ENCODE data around the gene NMBR.
"Not testable (repeated sequence)": the region's sequence is repeated elsewhere in the genome, so short reads cannot be mapped to it uniquely, and the experiment has no call there.

NMBR gene

DNA sequence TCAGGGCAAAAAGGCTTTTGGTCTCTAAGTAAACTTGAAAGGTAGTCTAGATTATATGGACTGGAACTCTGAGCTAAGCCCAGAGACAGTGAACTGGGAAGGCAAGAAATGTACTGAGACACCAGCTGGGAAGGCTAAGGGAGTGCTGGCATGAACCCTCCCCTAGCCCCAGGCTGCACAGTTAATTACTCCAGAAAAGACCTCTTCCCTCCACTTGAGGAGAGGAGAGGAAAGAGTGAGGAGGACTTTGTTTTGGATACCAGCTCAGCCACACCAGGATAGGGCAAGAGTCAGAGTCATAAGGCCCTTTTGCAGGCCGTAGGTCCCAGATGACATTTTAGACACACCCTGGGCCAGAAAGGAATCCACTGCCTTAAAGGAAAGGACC, 98.3 kb downstream of the NMBR start:
- no peak for DNase-seq

DNA sequence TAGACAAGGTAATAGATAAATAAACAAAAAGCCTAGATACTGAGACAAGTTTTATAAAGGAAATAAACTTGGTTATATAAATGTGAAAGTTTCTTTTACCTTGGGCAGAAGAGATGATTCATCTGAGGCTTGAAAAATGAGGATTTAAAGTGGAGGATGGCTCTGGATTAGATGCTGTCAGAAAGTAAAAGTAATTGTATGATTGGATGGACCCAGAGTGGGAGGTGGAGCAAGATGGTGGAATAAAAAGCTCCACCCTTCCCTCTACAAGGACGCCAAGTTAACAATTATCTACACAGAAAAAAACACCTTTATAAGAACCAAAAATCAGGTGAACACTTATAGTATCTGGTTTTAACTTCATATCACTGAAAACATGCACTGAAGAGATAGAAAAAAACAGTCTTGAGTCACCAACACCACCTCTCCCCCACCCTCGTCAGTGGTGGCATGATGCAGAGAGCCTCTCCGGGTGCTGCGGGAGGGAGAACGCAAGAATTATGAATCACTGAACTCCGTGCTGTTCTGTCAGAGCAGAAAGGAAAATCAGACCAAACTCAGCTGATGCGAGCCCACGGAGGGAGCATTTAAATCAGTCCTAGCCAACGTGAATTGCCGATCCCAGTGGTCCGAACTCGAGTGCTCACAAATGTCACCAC, 98.9 kb downstream of the NMBR start:
- no peak for DNase-seq

DNA sequence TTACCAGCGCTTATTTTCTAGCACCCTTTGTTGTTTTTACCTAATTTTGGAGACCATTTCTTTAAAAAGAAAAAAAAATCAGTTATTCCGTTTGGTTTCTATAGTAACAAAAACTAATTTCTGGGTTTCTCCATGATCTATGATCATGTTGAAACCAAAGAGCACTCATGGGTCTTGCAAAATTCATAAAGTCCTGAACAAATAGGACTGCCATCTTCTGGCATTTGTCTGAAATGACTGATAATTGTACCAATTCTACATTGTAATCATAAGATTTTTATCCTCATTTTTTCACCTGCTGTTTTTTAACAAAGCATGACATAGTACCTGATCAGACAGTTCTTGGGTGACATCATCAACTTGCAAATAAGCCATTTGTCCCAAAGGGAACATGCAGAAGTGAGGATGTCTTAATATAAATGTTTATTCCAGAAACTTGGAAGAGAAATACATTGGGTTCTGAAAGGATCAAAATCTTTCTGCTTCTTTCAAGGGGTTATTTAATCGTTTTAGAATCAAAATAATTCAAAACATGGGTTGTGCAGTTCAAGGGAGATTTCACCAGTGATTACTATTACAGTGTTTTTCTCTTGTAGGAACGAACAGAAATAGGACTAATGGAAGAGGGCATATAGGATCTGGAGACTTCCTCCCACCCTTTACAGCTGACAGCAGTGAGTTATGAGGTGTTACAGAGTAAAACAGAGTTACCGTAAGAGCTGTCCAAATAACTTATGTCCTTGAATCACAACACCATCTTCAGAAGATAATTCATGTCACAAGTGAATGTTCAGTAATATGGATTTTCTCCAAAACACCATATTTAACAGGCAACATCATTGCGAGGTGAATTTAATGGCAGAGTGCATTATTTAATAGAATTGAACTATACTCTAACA, 101.3 kb downstream of the NMBR start:
- peak; percentile 1 for DNase-seq

DNA sequence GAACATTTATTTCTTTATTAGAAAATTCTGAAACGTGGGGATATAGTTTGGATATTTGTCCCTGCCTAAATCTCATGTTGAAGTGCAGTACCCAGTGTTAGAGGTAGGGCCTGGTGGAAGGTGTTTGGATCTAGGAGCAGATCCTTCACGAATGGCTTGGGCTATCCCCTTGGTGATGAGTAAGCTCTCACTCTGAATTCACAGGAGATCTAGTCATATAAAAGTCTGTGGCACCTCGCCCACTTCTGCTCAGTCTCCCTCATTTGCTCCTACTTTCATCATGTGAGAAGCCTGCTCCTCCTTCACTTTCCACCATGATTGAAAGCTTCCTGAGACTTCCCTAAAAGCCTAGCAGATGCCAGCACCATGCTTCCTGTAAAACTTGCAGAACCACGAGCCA, 111.0 kb downstream of the NMBR start:
- DNase-seq: no peak

DNA sequence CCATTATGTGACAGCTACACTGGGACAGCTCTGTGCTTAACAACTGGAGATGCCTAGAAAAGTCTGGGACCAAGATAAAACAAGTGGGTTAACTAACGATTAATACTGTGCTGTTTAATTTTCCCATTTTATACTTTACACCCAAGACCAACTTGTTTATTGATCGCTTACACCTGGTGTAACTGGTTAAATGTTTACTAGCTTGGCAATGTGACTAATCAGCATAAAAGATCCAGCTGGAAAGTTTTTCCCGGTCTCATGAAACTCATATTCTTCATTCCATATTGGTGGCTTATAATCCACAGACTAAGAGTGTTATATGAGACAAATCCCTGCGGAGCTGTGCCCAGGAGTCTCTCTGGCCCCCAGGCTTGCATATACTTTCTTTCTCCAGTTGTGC, 115.9 kb downstream of the NMBR start:
- DNase-seq: no peak

DNA sequence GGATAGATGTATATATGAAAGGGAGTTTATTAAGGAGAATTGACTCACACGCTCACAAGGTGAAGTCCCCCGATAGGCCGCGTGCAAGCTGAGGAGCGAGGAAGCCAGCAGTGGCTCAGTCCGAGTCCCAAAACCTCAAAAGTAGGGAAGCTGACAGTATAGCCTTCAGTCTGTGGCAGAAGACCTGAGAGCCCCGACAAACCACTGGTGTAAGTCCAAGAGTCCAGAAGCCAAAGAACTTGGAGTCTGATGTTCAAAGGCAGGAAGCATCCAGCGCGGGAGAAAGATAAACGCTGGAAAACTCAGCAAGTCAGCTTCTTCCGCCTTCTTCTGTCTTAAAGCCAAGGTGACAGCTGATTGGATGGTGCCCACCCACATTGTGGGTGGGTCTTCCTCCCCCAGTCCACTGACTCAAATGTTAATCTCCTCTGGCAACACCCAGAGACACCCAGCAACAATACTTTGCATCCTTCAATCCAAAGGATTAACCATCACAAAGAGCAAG, 116.8 kb downstream of the NMBR start:
- peak; percentile 48 for DNase-seq

DNA sequence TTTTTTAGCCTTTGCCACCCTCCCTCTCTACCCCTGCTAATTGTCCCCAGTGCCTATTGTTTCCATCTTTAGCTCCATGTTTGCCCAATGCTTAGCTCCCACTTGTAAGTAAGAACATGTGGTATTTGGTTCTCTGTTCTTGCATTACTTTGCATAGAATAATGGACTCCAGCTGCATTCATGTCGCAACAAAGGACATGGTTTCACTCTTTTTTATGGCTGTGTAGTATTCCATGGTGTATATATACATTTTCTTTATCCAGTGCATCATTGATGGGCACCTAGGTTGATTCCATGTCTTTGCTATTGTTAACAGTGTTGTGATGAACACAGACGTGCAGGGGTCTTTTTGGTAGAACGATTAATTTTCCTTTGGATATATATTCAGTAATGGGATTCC, 118.4 kb downstream of the NMBR start:
- no peak for DNase-seq

DNA sequence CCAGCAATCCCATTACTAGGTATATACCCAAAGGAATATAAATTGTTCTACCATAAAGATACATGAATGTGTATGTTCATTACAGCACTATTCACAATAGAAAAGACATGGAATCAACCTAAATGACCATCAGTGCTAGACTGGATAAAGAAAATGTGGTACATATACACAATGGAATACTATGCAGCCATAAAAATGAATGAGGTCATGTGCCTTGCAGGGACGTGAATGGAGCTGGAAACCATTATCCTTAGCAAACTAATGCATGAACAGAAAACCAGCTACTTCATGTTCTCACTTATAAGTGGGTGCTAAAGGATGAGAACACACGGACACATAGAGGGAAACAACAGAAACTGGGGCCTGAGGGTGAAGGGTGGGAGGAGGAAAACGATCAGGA, 119.1 kb downstream of the NMBR start:
- not testable (repeated sequence) for DNase-seq

DNA sequence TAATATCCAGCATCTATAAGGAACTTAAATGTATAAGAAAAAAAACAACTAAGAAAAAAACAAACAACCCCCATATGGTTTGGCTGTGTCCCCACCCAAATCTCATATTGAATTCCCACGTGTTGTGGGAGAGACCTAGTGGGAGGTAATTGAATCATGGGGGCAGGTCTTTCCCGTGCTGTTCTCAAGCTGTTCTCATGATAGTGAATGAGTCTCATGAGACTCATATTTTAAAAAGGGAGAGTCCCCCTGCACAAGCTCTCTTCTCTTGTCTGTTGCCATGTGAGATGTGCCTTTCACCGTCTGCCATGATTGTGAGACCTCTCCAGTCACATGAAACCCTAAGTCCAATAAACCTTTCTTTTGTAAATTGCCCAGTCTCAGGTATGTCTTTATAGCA, 119.8 kb downstream of the NMBR start:
- no peak for DNase-seq

GRCh38 chr6:142026471-142026870, 120.5 kb downstream of the NMBR start:
- no peak for DNase-seq

Data from hematopoietic multipotent progenitor cell treated with erythropoietin and hydrocortisone succinate and interleukin-3 and kit ligand, for 4 days (in vitro differentiated cells).